Suprapubic skin (tissue), 4 donors: ENCODE data around the gene KRTAP5-10. TPM values are rescaled to one million over a fixed set of nuclear protein-coding genes. Genes with fewer than 3 reads are reported as not detected.

Source experiments
- DNase-seq, 2 donors: peaks; one replicate each; pipeline ENCODE4 v3.0.0-alpha.2; 2019; ENCODE audit warnings: low spot score in 2 of 2
- H3K27ac ChIP-seq: fragments of 200-600 bp; sonication (generic); one replicate; pipeline ENCODE4 v1.5.1; 2019
- H3K27me3 ChIP-seq: fragments of 200-600 bp; sonication (generic); one replicate; pipeline ENCODE4 v1.5.1; 2019
- H3K36me3 ChIP-seq: fragments of 200-600 bp; sonication (generic); one replicate; pipeline ENCODE4 v1.5.1; 2019
- H3K4me1 ChIP-seq: fragments of 200-600 bp; sonication (generic); one replicate; pipeline ENCODE4 v1.5.1; 2019
- H3K4me3 ChIP-seq: fragments of 200-600 bp; sonication (generic); one replicate; pipeline ENCODE4 v1.5.1; 2019; ENCODE audit warnings: mild to moderate bottlenecking
- H3K9me3 ChIP-seq: fragments of 200-600 bp; sonication (generic); one replicate; pipeline ENCODE4 v1.5.1; 2019
- EP300 ChIP-seq: sonication (generic); formaldehyde crosslinking; IDR thresholded peaks from one replicate; pipeline ENCODE4 v1.6.1; 2017; ENCODE audit warnings: antibody characterized with exemption
- POLR2A ChIP-seq, 2 donors: fragments of 450-650 bp; IDR thresholded peaks; one replicate each; pipeline ENCODE4 v1.6.1; 2017; ENCODE audit warnings: antibody characterized with exemption in 2 of 2, mild to moderate bottlenecking in 2 of 2, moderate library complexity in 2 of 2
- POLR2AphosphoS5 ChIP-seq, 3 donors: sonication (generic); formaldehyde crosslinking; IDR thresholded peaks; one replicate each; pipeline ENCODE4 v1.6.1; 2017; ENCODE audit warnings: antibody characterized with exemption in 3 of 3
- WGBS: methylation state at CpG from one replicate; pipeline ENCODE4 v1.1.5; 2018; 5-methylcytosine and 5-hydroxymethylcytosine counted together
- total RNA-seq, 4 donors: library from RNA; depleted of rRNA; stranded (reverse); fragments of >200 nt; gene quantifications; one replicate each; pipeline ENCODE4 v1.1.0, GENCODE V29; 2016
- TF ChIP-seq, protein P1 (sequence below), 2 donors: fragments of 200-600 bp in 1 of 2; fragments of 450-650 bp in 1 of 2; sonication (generic) in 1 of 2; IDR thresholded peaks; one replicate each; pipeline ENCODE4 v1.5.1; 2016 to 2019; ENCODE audit warnings: antibody characterized with exemption in 2 of 2, mild to moderate bottlenecking in 1 of 2, moderate library complexity in 1 of 2

The KRTAP5-10 gene
- total RNA-seq, 4 donors from 2014 or later, result 1.1 to 5.9 (median 3.9) TPM; not detected in 1

GRCh38 chr11:71548120-71548519 lies 17.2 kb upstream of the KRTAP5-10 start, which contains the start of gene KRTAP5-9:
TSS of gene KRTAP5-9 (plus strand) at chr11:71548420. CDS start at chr11:71548658, 238 bp downstream.
- TF ChIP-seq EP300, result no peak
- no peak for TF ChIP-seq POLR2AphosphoS5 (IDR thresholded peaks at IDR 0.05)
- TF ChIP-seq POLR2A (IDR thresholded peaks at IDR 0.05), result no peak
- TF ChIP-seq, protein P1, sequence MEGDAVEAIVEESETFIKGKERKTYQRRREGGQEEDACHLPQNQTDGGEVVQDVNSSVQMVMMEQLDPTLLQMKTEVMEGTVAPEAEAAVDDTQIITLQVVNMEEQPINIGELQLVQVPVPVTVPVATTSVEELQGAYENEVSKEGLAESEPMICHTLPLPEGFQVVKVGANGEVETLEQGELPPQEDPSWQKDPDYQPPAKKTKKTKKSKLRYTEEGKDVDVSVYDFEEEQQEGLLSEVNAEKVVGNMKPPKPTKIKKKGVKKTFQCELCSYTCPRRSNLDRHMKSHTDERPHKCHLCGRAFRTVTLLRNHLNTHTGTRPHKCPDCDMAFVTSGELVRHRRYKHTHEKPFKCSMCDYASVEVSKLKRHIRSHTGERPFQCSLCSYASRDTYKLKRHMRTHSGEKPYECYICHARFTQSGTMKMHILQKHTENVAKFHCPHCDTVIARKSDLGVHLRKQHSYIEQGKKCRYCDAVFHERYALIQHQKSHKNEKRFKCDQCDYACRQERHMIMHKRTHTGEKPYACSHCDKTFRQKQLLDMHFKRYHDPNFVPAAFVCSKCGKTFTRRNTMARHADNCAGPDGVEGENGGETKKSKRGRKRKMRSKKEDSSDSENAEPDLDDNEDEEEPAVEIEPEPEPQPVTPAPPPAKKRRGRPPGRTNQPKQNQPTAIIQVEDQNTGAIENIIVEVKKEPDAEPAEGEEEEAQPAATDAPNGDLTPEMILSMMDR (IDR thresholded peaks at IDR 0.05), result no peak
- DNase-seq, result no peak
- Histone ChIP-seq H3K4me3 (no peak within 1 kb of the TSS), H3K9me3 (no peaks in the 10 kb centered on the region), H3K27ac (no peak within 1 kb of the TSS), H3K27me3 (peaks cover 4% of the 10 kb centered on the region), H3K36me3 (no peaks in the 10 kb centered on the region), H3K4me1 (no peaks in the 10 kb centered on the region)
- WGBS, result 76% methylated on average over 5 of the region's 5 CpGs

DNA sequence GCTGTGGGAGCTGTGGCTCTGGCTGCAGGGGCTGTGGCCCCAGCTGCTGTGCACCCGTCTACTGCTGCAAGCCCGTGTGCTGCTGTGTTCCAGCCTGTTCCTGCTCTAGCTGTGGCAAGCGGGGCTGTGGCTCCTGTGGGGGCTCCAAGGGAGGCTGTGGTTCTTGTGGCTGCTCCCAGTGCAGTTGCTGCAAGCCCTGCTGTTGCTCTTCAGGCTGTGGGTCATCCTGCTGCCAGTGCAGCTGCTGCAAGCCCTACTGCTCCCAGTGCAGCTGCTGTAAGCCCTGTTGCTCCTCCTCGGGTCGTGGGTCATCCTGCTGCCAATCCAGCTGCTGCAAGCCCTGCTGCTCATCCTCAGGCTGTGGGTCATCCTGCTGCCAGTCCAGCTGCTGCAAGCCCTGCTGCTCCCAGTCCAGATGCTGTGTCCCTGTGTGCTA lies 16.6 kb upstream of the KRTAP5-10 start:
- Histone ChIP-seq H3K27ac (no peak overlapping the region), H3K36me3 (no peaks in the 10 kb centered on the region), H3K27me3 (peaks cover 4% of the 10 kb centered on the region), H3K4me3 (no peak overlapping the region), H3K4me1 (no peaks in the 10 kb centered on the region), H3K9me3 (no peaks in the 10 kb centered on the region)
- no peak for TF ChIP-seq POLR2AphosphoS5 (IDR thresholded peaks at IDR 0.05)
- no peak for TF ChIP-seq POLR2A (IDR thresholded peaks at IDR 0.05)
- TF ChIP-seq EP300, result no peak
- TF ChIP-seq, protein P1 (IDR thresholded peaks at IDR 0.05), result no peak
- DNase-seq, result no peak
- WGBS, result 80% methylated on average over 1 of the region's 5 CpGs

DNA sequence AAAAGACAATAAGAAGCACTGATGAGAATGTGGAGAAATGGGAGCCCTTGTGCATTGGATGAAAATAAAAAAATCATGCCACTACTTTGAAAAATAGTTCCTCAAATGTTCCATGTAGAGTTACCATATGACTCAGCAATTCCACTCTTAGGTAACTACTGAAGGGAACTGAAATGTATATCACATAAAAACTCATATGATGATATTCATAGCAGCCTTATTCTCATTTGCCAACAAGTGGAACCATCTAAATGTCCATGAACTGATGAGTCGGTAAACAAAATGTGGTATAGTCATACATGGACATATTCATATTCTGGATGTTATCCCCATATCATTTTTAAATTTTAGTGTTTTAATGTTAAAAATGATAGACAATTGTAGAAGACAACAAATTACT lies 13.7 kb upstream of the KRTAP5-10 start:
- no peak for DNase-seq
- Histone ChIP-seq H3K4me1 (no peaks in the 10 kb centered on the region), H3K36me3 (no peaks in the 10 kb centered on the region), H3K9me3 (no peaks in the 10 kb centered on the region), H3K27ac (no peak overlapping the region), H3K4me3 (no peak overlapping the region), H3K27me3 (peaks cover 8% of the 10 kb centered on the region)
- 97% methylated on average over 1 of the region's 1 CpG for WGBS
- TF ChIP-seq, protein P1 (IDR thresholded peaks at IDR 0.05), result no peak
- TF ChIP-seq POLR2AphosphoS5 (IDR thresholded peaks at IDR 0.05) (no peak), POLR2A (IDR thresholded peaks at IDR 0.05) (no peak), EP300 (no peak)

GRCh38 chr11:71554996-71555395 lies 10.4 kb upstream of the KRTAP5-10 start:
- WGBS, result 100% methylated on average over 2 of the region's 6 CpGs
- H3K27ac ChIP-seq, result no peak overlapping the region
- H3K4me1 ChIP-seq, result no peaks in the 10 kb centered on the region
- H3K9me3 ChIP-seq, result no peaks in the 10 kb centered on the region
- H3K4me3 ChIP-seq, result no peak overlapping the region
- DNase-seq, result no peak
- no peaks in the 10 kb centered on the region for H3K36me3 ChIP-seq
- no peak for TF ChIP-seq EP300
- TF ChIP-seq, protein P1 (IDR thresholded peaks at IDR 0.05), result no peak
- no peak for TF ChIP-seq POLR2A (IDR thresholded peaks at IDR 0.05)
- TF ChIP-seq POLR2AphosphoS5 (IDR thresholded peaks at IDR 0.05), result no peak
- H3K27me3 ChIP-seq, result peaks cover 3% of the 10 kb centered on the region

- Histone ChIP-seq H3K36me3 (no peaks in the 10 kb centered on the region), H3K4me3 (no peak overlapping the region), H3K27ac (no peak overlapping the region), H3K9me3 (no peaks in the 10 kb centered on the region), H3K27me3 (peaks cover 3% of the 10 kb centered on the region), H3K4me1 (no peaks in the 10 kb centered on the region)
- no peak for DNase-seq
- TF ChIP-seq EP300, result no peak
- TF ChIP-seq POLR2A (IDR thresholded peaks at IDR 0.05), result no peak
- TF ChIP-seq POLR2AphosphoS5 (IDR thresholded peaks at IDR 0.05), result no peak
- TF ChIP-seq, protein P1 (IDR thresholded peaks at IDR 0.05), result no peak
- 88% methylated on average over 3 of the region's 11 CpGs for WGBS
These were observed 9.9 kb upstream of the KRTAP5-10 start for GRCh38 chr11:71555508-71555907.
